Endodermal cell (in vitro differentiated cells): ENCODE measurements around the gene TCTN1. TPM values are rescaled to one million over a fixed set of nuclear protein-coding genes. Genes with fewer than 3 reads are reported as not detected.
A peak's percentile ranks its signal among the peaks of the same experiment; 100 is the strongest.
"Not testable (repeated sequence)": the region's sequence is repeated elsewhere in the genome, so short reads cannot be mapped to it uniquely, and the experiment has no call there.

Experiments used
- DNase-seq: peaks from one replicate; pipeline ENCODE4 v3.0.0-alpha.2; 2017
- H3K27ac ChIP-seq: 2 replicates; pipeline ENCODE4 v1.5.1; 2013; ENCODE audit warnings: mild to moderate bottlenecking, low read depth, low read length, moderate library complexity
- H3K27me3 ChIP-seq: 2 replicates; pipeline ENCODE4 v1.6.1; 2013; ENCODE audit warnings: mild to moderate bottlenecking, low read length, moderate library complexity; ENCODE audit not compliant: insufficient read depth, control insufficient read depth, poor library complexity, severe bottlenecking
- H3K36me3 ChIP-seq: 2 replicates; pipeline ENCODE4 v1.7.0; 2013; ENCODE audit warnings: mild to moderate bottlenecking, low read length, moderate library complexity; ENCODE audit not compliant: control insufficient read depth, insufficient read depth
- H3K4me1 ChIP-seq: one replicate; pipeline ENCODE4 v1.7.0; 2013; ENCODE audit warnings: low read length; ENCODE audit not compliant: control insufficient read depth, insufficient read depth
- H3K4me3 ChIP-seq: 2 replicates; pipeline ENCODE4 v1.5.1; 2013; ENCODE audit warnings: mild to moderate bottlenecking, low read length, moderate library complexity
- H3K9ac ChIP-seq: 2 replicates; pipeline ENCODE4 v1.6.1; 2013; ENCODE audit warnings: mild to moderate bottlenecking, low read length, moderate library complexity; ENCODE audit not compliant: poor library complexity, severe bottlenecking; ENCODE audit errors: extremely low read depth
- H3K9me3 ChIP-seq: 2 replicates; pipeline ENCODE4 v1.6.1; 2013; ENCODE audit warnings: mild to moderate bottlenecking, low read length, moderate library complexity; ENCODE audit not compliant: control insufficient read depth
- H3K27ac Mint-ChIP-seq: 2 replicates; pipeline ENCODE4 v1.8.0; 2020; ENCODE audit warnings: mixed read lengths
- H3K27me3 Mint-ChIP-seq: 2 replicates; pipeline ENCODE4 v1.8.0; 2021; ENCODE audit warnings: mild to moderate bottlenecking, mixed read lengths; ENCODE audit not compliant: insufficient read depth
- H3K36me3 Mint-ChIP-seq: 2 replicates; pipeline ENCODE4 v1.8.0; 2020; ENCODE audit warnings: low read depth, mixed read lengths
- H3K4me1 Mint-ChIP-seq: 2 replicates; pipeline ENCODE4 v1.8.0; 2020; ENCODE audit warnings: mixed read lengths
- H3K4me3 Mint-ChIP-seq: 2 replicates; pipeline ENCODE4 v1.8.0; 2020; ENCODE audit warnings: mild to moderate bottlenecking, moderate library complexity, mixed read lengths
- H3K9me3 Mint-ChIP-seq: 2 replicates; pipeline ENCODE4 v1.8.0; 2020; ENCODE audit warnings: mild to moderate bottlenecking, mixed read lengths
- WGBS, 2 experiments: methylation state at CpG; one replicate each; pipeline versions ENCODE4 v1.1.5 to v1.1.7; 2013; ENCODE audit warnings: missing lambda C conversion rate in 2 of 2, mixed read lengths in 1 of 2; ENCODE audit not compliant: insufficient coverage in 1 of 2, insufficient read length in 1 of 2; 5-methylcytosine and 5-hydroxymethylcytosine counted together
- total RNA-seq, 2 donors: library from RNA; stranded (reverse); fragmentation: NEBNext Ultra II Directional in 1 of 2; extraction: Animal tissue kit (Norgen Biotek cat#: 25700) in 1 of 2; gene quantifications; 2 replicates in 1 of 2; 3 replicates in 1 of 2; pipeline ENCODE4 v1.2.1, GENCODE V29; 2021
- TF ChIP-seq, protein P1 (sequence below): fragments of 200-600 bp; sonication (generic); conservative IDR thresholded peaks from 2 replicates; pipeline ENCODE4 v1.5.0; 2021; ENCODE audit warnings: antibody characterized with exemption, mild to moderate bottlenecking

The TCTN1 gene
- total RNA-seq, 2 donors from 2014 or later = 29.5 to 44.9 TPM

DNA sequence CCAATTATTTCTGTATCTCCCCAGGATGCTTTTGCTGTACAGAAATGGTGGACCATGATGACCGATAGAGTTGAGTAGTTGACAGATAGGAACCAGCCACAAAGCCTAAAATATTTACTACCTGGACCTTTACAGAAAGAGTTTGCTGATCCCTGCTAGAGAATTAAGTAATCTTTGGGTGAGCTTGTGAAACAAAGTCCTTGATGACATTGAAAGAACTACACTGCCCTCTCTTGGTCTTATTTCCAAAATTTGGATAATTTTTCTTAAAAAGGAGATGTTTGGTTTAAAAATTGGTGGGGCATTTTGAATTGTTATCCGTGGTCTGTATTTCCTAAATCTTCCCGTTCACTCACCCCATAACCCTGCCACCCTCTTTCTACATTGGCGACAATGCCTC is 13.7 kb upstream of the TCTN1 start:
- TF ChIP-seq, protein P1, sequence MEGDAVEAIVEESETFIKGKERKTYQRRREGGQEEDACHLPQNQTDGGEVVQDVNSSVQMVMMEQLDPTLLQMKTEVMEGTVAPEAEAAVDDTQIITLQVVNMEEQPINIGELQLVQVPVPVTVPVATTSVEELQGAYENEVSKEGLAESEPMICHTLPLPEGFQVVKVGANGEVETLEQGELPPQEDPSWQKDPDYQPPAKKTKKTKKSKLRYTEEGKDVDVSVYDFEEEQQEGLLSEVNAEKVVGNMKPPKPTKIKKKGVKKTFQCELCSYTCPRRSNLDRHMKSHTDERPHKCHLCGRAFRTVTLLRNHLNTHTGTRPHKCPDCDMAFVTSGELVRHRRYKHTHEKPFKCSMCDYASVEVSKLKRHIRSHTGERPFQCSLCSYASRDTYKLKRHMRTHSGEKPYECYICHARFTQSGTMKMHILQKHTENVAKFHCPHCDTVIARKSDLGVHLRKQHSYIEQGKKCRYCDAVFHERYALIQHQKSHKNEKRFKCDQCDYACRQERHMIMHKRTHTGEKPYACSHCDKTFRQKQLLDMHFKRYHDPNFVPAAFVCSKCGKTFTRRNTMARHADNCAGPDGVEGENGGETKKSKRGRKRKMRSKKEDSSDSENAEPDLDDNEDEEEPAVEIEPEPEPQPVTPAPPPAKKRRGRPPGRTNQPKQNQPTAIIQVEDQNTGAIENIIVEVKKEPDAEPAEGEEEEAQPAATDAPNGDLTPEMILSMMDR = peak; percentile 65
- no peaks in the 10 kb centered on the region for H3K4me1 ChIP-seq
- H3K4me3 ChIP-seq = no peak overlapping the region
- H3K36me3 Mint-ChIP-seq = no peaks in the 10 kb centered on the region
- H3K9ac ChIP-seq = no peak overlapping the region
- WGBS, 2 experiments = 80 to 100% methylated on average over 1 to 4 of the region's 4 CpGs
- no peaks in the 10 kb centered on the region for H3K36me3 ChIP-seq
- no peaks in the 10 kb centered on the region for H3K27me3 ChIP-seq
- H3K27me3 Mint-ChIP-seq = no peaks in the 10 kb centered on the region
- no peak overlapping the region for H3K27ac Mint-ChIP-seq
- no peaks in the 10 kb centered on the region for H3K9me3 Mint-ChIP-seq
- no peak for DNase-seq
- no peaks in the 10 kb centered on the region for H3K4me1 Mint-ChIP-seq
- no peak overlapping the region for H3K27ac ChIP-seq
- no peaks in the 10 kb centered on the region for H3K9me3 ChIP-seq
- H3K4me3 Mint-ChIP-seq = no peak overlapping the region

DNA sequence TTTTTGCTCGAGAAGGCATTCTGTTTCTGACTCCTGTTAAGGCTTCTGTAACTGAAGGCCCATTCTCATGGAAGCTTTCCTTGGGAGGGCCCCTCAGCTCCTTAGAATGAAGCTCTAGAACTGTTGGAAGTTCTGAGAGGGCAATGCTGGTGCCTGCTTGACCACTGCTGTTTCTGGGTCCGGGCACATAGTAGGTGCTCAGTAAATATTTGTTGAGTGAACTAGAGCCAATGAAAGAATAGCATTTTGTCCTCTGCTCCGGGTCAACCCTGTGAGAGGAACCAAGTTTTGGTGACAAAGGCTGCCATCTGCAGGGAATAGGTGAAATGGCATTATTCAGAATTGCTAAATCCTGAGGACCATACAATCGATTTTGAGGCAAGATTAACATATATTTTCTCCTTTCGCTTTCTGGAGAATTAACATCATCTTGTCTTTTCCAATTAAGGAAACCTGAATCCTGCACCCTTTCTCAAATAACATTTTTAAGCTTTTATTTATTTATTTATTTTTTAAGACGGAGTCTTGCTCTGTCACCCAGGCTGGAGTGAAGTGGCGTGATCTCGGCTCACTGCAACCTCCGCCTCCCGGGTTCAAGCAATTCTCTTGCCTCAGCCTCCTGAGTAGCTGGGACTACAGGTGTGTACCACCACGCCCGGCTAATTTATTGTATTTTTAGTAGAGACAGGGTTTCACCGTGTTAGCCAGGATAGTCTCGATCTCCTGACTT is 11.7 kb upstream of the TCTN1 start:
- WGBS, 2 experiments = 70 to 71% methylated on average over 12 to 14 of the region's 14 CpGs
- not testable (repeated sequence) for H3K9me3 Mint-ChIP-seq

DNA sequence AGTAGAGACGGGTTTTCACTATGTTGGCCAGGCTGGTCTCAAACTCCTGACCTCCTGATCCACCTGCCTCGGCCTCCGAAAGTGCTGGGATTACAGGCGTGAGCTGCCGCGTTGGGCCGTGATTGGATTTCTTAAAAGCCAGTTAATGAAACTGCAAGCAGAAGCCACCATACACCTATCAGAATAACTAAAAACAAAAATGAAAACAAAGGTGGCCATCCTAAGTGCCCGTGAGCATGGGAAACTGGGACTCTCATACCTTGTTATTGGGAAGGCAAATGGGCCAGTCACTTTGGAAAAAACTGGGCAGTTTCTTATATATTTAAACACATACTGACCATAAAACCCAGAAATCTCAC is 7.7 kb upstream of the TCTN1 start:
- Mint-ChIP-seq H3K9me3 (no peaks in the 10 kb centered on the region), H3K27me3 (no peaks in the 10 kb centered on the region), H3K4me3 (no peak overlapping the region), H3K36me3 (no peaks in the 10 kb centered on the region), H3K4me1 (no peaks in the 10 kb centered on the region), H3K27ac (no peak overlapping the region)
- H3K27me3 ChIP-seq = no peaks in the 10 kb centered on the region
- H3K4me1 ChIP-seq = no peaks in the 10 kb centered on the region
- no peak overlapping the region for H3K27ac ChIP-seq
- H3K4me3 ChIP-seq = no peak overlapping the region
- H3K9ac ChIP-seq = no peak overlapping the region
- H3K9me3 ChIP-seq = no peaks in the 10 kb centered on the region
- DNase-seq = no peak
- TF ChIP-seq, protein P1 = no peak
- WGBS, 2 experiments = 95 to 97% methylated on average over 7 to 8 of the region's 8 CpGs
- H3K36me3 ChIP-seq = no peaks in the 10 kb centered on the region

More for the DNA sequence above, 11.7 kb upstream of the TCTN1 start:
- DNase-seq = peak; percentile 74
- not testable (repeated sequence) for H3K4me3 ChIP-seq, H3K27ac Mint-ChIP-seq, H3K4me1 Mint-ChIP-seq, H3K9ac ChIP-seq, H3K4me3 Mint-ChIP-seq, H3K27me3 ChIP-seq, H3K27ac ChIP-seq, H3K36me3 ChIP-seq, H3K9me3 ChIP-seq, H3K27me3 Mint-ChIP-seq, H3K36me3 Mint-ChIP-seq, H3K4me1 ChIP-seq
- TF ChIP-seq, protein P1 = peak; percentile 85
